Astrocyte (in vitro differentiated cells and primary cell): ENCODE measurements around the gene PIGR. TPM values are rescaled to one million over a fixed set of nuclear protein-coding genes. Genes with fewer than 3 reads are reported as not detected.

Experiments
- DNase-seq: peaks from one replicate; pipeline ENCODE4 v3.0.0-alpha.2; 2010; ENCODE audit warnings: low read depth
- FAIRE-seq: peaks from 2 replicates; lab custom pipeline; 2011; peaks lifted over from hg19 to GRCh38; lab: Jason Lieb, UNC
- H2AFZ ChIP-seq: 2 replicates; pipeline ENCODE4 v1.6.0; 2012; ENCODE audit warnings: low read depth, low read length, inconsistent platforms
- H3K27ac ChIP-seq: 2 replicates; pipeline ENCODE4 v1.5.1; 2011; ENCODE audit warnings: low read depth, low read length, inconsistent platforms
- H3K27me3 ChIP-seq: 2 replicates; pipeline ENCODE4 v1.6.0; 2011; ENCODE audit warnings: low read length, inconsistent platforms; ENCODE audit not compliant: insufficient read depth
- H3K36me3 ChIP-seq: 2 replicates; pipeline ENCODE4 v1.5.1; 2011; ENCODE audit warnings: low read length, inconsistent platforms; ENCODE audit not compliant: insufficient read depth
- H3K4me1 ChIP-seq: 2 replicates; pipeline ENCODE4 v1.5.1; 2011; ENCODE audit warnings: low read length, inconsistent platforms; ENCODE audit not compliant: insufficient read depth
- H3K4me2 ChIP-seq: 2 replicates; pipeline ENCODE4 v1.6.0; 2012; ENCODE audit warnings: low read length, inconsistent platforms
- H3K4me3 ChIP-seq: 2 replicates; pipeline ENCODE4 v1.5.1; 2011; ENCODE audit warnings: low read depth, mild to moderate bottlenecking, low read length, inconsistent platforms; ENCODE audit not compliant: insufficient read depth
- H3K79me2 ChIP-seq: 2 replicates; pipeline ENCODE4 v1.6.0; 2012; ENCODE audit warnings: mild to moderate bottlenecking, low read length, inconsistent platforms; ENCODE audit not compliant: insufficient read depth
- H3K9ac ChIP-seq: 2 replicates; pipeline ENCODE4 v1.6.0; 2012; ENCODE audit warnings: mild to moderate bottlenecking, low read length, inconsistent platforms
- H3K9me3 ChIP-seq: 2 replicates; pipeline ENCODE4 v1.5.1; 2012; ENCODE audit warnings: low read depth, mild to moderate bottlenecking, low read length, inconsistent platforms; ENCODE audit not compliant: insufficient read depth
- H4K20me1 ChIP-seq: 2 replicates; pipeline ENCODE4 v1.6.0; 2012; ENCODE audit warnings: low read length, inconsistent platforms; ENCODE audit not compliant: insufficient read depth
- H3K27ac Mint-ChIP-seq: one replicate; pipeline ENCODE4 v1.8.0; 2021; ENCODE audit warnings: mild to moderate bottlenecking, mixed read lengths; ENCODE audit not compliant: unreplicated experiment
- H3K27me3 Mint-ChIP-seq: one replicate; pipeline ENCODE4 v1.8.0; 2021; ENCODE audit warnings: low read depth, mixed read lengths; ENCODE audit not compliant: unreplicated experiment
- H3K36me3 Mint-ChIP-seq: one replicate; pipeline ENCODE4 v1.8.0; 2021; ENCODE audit warnings: low read depth, mixed read lengths; ENCODE audit not compliant: unreplicated experiment
- H3K4me1 Mint-ChIP-seq: one replicate; pipeline ENCODE4 v1.8.0; 2021; ENCODE audit warnings: low read depth, mixed read lengths; ENCODE audit not compliant: unreplicated experiment
- H3K4me3 Mint-ChIP-seq: one replicate; pipeline ENCODE4 v1.8.0; 2021; ENCODE audit warnings: mild to moderate bottlenecking, moderate library complexity, mixed read lengths; ENCODE audit not compliant: unreplicated experiment
- H3K9me3 Mint-ChIP-seq: one replicate; pipeline ENCODE4 v1.8.0; 2021; ENCODE audit warnings: mild to moderate bottlenecking, mixed read lengths; ENCODE audit not compliant: unreplicated experiment
- EZH2 ChIP-seq: IDR thresholded peaks from 2 replicates; pipeline ENCODE4 v1.6.1; 2012; ENCODE audit warnings: mild to moderate bottlenecking, low read length, inconsistent platforms; ENCODE audit not compliant: insufficient read depth
- total RNA-seq: library from RNA; stranded (reverse); gene quantifications from 2 replicates; pipeline ENCODE4 v1.2.1, GENCODE V29; 2021
- TF ChIP-seq, protein P1 (sequence below): IDR thresholded peaks from 2 replicates; pipeline ENCODE4 v1.5.1; 2011; ENCODE audit warnings: low read depth, mild to moderate bottlenecking, inconsistent platforms, low read length, moderate library complexity; ENCODE audit not compliant: insufficient read depth

Gene PIGR
- total RNA-seq, 1 donor from 2014 or later, result not detected

- H4K20me1 ChIP-seq, result no peaks in the 10 kb centered on the region
- H3K27ac Mint-ChIP-seq, result no peak overlapping the region
- H3K9ac ChIP-seq, result no peak overlapping the region
- no peak overlapping the region for H3K4me2 ChIP-seq
- H3K27me3 Mint-ChIP-seq, result peaks cover 66% of the 10 kb centered on the region
- no peaks in the 10 kb centered on the region for H3K4me1 ChIP-seq
- no peak overlapping the region for H3K27ac ChIP-seq
- H3K79me2 ChIP-seq, result no peaks in the 10 kb centered on the region
- no peak overlapping the region for H3K4me3 ChIP-seq
- H3K4me3 Mint-ChIP-seq, result no peak overlapping the region
- no peak overlapping the region for H2AFZ ChIP-seq
- no peaks in the 10 kb centered on the region for H3K36me3 Mint-ChIP-seq
- no peak for DNase-seq
- TF ChIP-seq EZH2, result no peak
- TF ChIP-seq, protein P1, sequence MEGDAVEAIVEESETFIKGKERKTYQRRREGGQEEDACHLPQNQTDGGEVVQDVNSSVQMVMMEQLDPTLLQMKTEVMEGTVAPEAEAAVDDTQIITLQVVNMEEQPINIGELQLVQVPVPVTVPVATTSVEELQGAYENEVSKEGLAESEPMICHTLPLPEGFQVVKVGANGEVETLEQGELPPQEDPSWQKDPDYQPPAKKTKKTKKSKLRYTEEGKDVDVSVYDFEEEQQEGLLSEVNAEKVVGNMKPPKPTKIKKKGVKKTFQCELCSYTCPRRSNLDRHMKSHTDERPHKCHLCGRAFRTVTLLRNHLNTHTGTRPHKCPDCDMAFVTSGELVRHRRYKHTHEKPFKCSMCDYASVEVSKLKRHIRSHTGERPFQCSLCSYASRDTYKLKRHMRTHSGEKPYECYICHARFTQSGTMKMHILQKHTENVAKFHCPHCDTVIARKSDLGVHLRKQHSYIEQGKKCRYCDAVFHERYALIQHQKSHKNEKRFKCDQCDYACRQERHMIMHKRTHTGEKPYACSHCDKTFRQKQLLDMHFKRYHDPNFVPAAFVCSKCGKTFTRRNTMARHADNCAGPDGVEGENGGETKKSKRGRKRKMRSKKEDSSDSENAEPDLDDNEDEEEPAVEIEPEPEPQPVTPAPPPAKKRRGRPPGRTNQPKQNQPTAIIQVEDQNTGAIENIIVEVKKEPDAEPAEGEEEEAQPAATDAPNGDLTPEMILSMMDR, result no peak
- H3K27me3 ChIP-seq, result peaks cover 13% of the 10 kb centered on the region
- no peaks in the 10 kb centered on the region for H3K9me3 ChIP-seq
- H3K9me3 Mint-ChIP-seq, result no peaks in the 10 kb centered on the region
- H3K4me1 Mint-ChIP-seq, result peaks cover 6% of the 10 kb centered on the region
- no peak for FAIRE-seq
- no peaks in the 10 kb centered on the region for H3K36me3 ChIP-seq
These were observed 24.9 kb upstream of the PIGR start for GRCh38 chr1:206971029-206971655.

DNA sequence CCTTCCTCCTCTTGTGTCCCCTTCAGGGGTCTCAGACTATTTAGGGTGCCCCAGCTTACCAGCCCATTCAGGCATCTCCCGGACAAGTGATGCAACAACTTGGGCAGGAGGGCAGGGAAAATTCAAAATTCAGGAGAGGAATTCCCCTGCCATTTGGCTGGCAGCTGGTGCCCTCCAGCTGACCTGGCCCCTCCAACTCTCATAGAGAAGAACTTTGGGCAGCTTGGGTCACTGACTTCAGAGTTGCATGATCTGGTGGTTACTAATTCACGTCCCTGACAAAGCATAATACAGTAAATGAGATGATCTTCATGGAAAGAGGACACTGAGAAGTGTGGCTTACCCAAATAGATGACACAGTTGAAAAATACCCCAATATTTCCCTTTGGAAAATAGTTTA lies 24.2 kb upstream of the PIGR start, which contains the start of gene FCAMR:
FCAMR (minus strand) TSS at position 15 of the 400 bp plus-strand sequence. CDS start 335 bp downstream, outside the sequence.
- Mint-ChIP-seq H3K27ac (no peak within 1 kb of the TSS), H3K4me3 (no peak within 1 kb of the TSS), H3K4me1 (peaks cover 6% of the 10 kb centered on the region), H3K27me3 (peaks cover 66% of the 10 kb centered on the region), H3K9me3 (no peaks in the 10 kb centered on the region), H3K36me3 (no peaks in the 10 kb centered on the region)
- Histone ChIP-seq H3K27me3 (peaks cover 13% of the 10 kb centered on the region), H3K27ac (no peak within 1 kb of the TSS), H4K20me1 (no peaks in the 10 kb centered on the region), H3K4me2 (no peak within 1 kb of the TSS), H3K9ac (no peak within 1 kb of the TSS), H3K9me3 (no peaks in the 10 kb centered on the region), H3K36me3 (no peaks in the 10 kb centered on the region), H3K4me3 (no peak within 1 kb of the TSS), H3K4me1 (no peaks in the 10 kb centered on the region), H2AFZ (no peak within 1 kb of the TSS), H3K79me2 (no peaks in the 10 kb centered on the region)
- TF ChIP-seq, protein P1, result no peak
- TF ChIP-seq EZH2, result no peak
- FAIRE-seq, result no peak
- no peak for DNase-seq

- H3K36me3 ChIP-seq, result no peaks in the 10 kb centered on the region
- no peaks in the 10 kb centered on the region for H3K4me1 ChIP-seq
- H3K9me3 ChIP-seq, result no peaks in the 10 kb centered on the region
- DNase-seq (no peak), FAIRE-seq (no peak)
- H2AFZ ChIP-seq, result no peak overlapping the region
- no peaks in the 10 kb centered on the region for H4K20me1 ChIP-seq
- H3K27me3 ChIP-seq, result peaks cover 13% of the 10 kb centered on the region
- Mint-ChIP-seq H3K27ac (no peak overlapping the region), H3K27me3 (peaks cover 60% of the 10 kb centered on the region), H3K9me3 (peaks cover 4% of the 10 kb centered on the region), H3K4me1 (peaks cover 6% of the 10 kb centered on the region), H3K4me3 (no peak overlapping the region), H3K36me3 (no peaks in the 10 kb centered on the region)
- H3K27ac ChIP-seq, result no peak overlapping the region
- TF ChIP-seq, protein P1, result no peak
- TF ChIP-seq EZH2, result no peak
- no peak overlapping the region for H3K4me2 ChIP-seq
- no peak overlapping the region for H3K4me3 ChIP-seq
- no peak overlapping the region for H3K9ac ChIP-seq
- H3K79me2 ChIP-seq, result no peaks in the 10 kb centered on the region
These were observed 22.8 kb upstream of the PIGR start for GRCh38 chr1:206969090-206969489.
